SW 1271 (cell line): ENCODE measurements around the gene SMAGP.

Experiments used
- DNase-seq, 2 experiments: peaks; one replicate each; lab custom pipeline; 2025; lab: John Stamatoyannopoulos, UW

Gene SMAGP

GRCh38 chr12:51195841-51196240, 74.4 kb downstream of the SMAGP start:
- no peak for DNase-seq
